ENCODE data around the gene ATG4A. TPM values are rescaled to one million over a fixed set of nuclear protein-coding genes. Genes with fewer than 3 reads are reported as not detected.

ATG4A gene
- total RNA-seq, 1 experiment from 2014 or later: 7.5 TPM

- DNase-seq: no peak
- H3K36me3 ChIP-seq: no peaks in the 10 kb centered on the region
- no peaks in the 10 kb centered on the region for H3K4me1 ChIP-seq
- no peak overlapping the region for H3K4me3 ChIP-seq
- H3K27me3 ChIP-seq: no peaks in the 10 kb centered on the region
- no peak overlapping the region for H3K27ac ChIP-seq
- H3K9me3 ChIP-seq (replicated peaks): no peaks in the 10 kb centered on the region
Measured at GRCh38 chrX:108134724-108135123, 43.1 kb downstream of the ATG4A start.

- Histone ChIP-seq H3K36me3 (no peaks in the 10 kb centered on the region), H3K4me3 (no peak overlapping the region), H3K9me3 (replicated peaks) (no peaks in the 10 kb centered on the region), H3K27me3 (no peaks in the 10 kb centered on the region), H3K27ac (no peak overlapping the region), H3K4me1 (no peaks in the 10 kb centered on the region)
- DNase-seq: peak; percentile 2 to 13
Measured at GRCh38 chrX:108138814-108139702, 47.5 kb downstream of the ATG4A start.

- no peaks in the 10 kb centered on the region for H3K4me1 ChIP-seq
- H3K9me3 ChIP-seq (replicated peaks): no peaks in the 10 kb centered on the region
- DNase-seq: no peak
- no peaks in the 10 kb centered on the region for H3K27me3 ChIP-seq
- H3K27ac ChIP-seq: no peak overlapping the region
- H3K36me3 ChIP-seq: no peaks in the 10 kb centered on the region
- H3K4me3 ChIP-seq: no peak overlapping the region
Measured at GRCh38 chrX:108148524-108148923, 56.9 kb downstream of the ATG4A start.

GRCh38 chrX:108156082-108156481 is 64.5 kb downstream of the ATG4A start:
- no peaks in the 10 kb centered on the region for H3K27me3 ChIP-seq
- no peak for DNase-seq
- H3K27ac ChIP-seq: no peak overlapping the region
- no peak overlapping the region for H3K4me3 ChIP-seq
- no peaks in the 10 kb centered on the region for H3K9me3 ChIP-seq (replicated peaks)
- no peaks in the 10 kb centered on the region for H3K4me1 ChIP-seq
- no peaks in the 10 kb centered on the region for H3K36me3 ChIP-seq

- no peaks in the 10 kb centered on the region for H3K36me3 ChIP-seq
- DNase-seq: no peak
Measured at GRCh38 chrX:108156934-108157466, 65.4 kb downstream of the ATG4A start.

GRCh38 chrX:108157628-108158027 is 66.0 kb downstream of the ATG4A start:
- no peaks in the 10 kb centered on the region for H3K36me3 ChIP-seq
- no peaks in the 10 kb centered on the region for H3K9me3 ChIP-seq (replicated peaks)
- DNase-seq: no peak
- no peaks in the 10 kb centered on the region for H3K27me3 ChIP-seq
- no peak overlapping the region for H3K4me3 ChIP-seq
- H3K4me1 ChIP-seq: no peaks in the 10 kb centered on the region
- no peak overlapping the region for H3K27ac ChIP-seq

More at GRCh38 chrX:108156934-108157466, 65.4 kb downstream of the ATG4A start:
- Histone ChIP-seq H3K9me3 (replicated peaks) (no peaks in the 10 kb centered on the region), H3K27me3 (no peaks in the 10 kb centered on the region), H3K4me3 (no peak overlapping the region), H3K4me1 (no peaks in the 10 kb centered on the region), H3K27ac (no peak overlapping the region)

GRCh38 chrX:108159028-108159670 is 67.6 kb downstream of the ATG4A start:
- no peak overlapping the region for H3K4me3 ChIP-seq
- H3K9me3 ChIP-seq (replicated peaks): no peaks in the 10 kb centered on the region
- no peak overlapping the region for H3K27ac ChIP-seq
- no peaks in the 10 kb centered on the region for H3K36me3 ChIP-seq
- H3K4me1 ChIP-seq: no peaks in the 10 kb centered on the region
- no peaks in the 10 kb centered on the region for H3K27me3 ChIP-seq
- DNase-seq: no peak

- Histone ChIP-seq H3K36me3 (no peaks in the 10 kb centered on the region), H3K4me3 (no peak overlapping the region), H3K27ac (no peak overlapping the region), H3K4me1 (no peaks in the 10 kb centered on the region), H3K27me3 (no peaks in the 10 kb centered on the region), H3K9me3 (replicated peaks) (no peaks in the 10 kb centered on the region)
- DNase-seq: no peak
Measured at GRCh38 chrX:108160309-108160708, 68.7 kb downstream of the ATG4A start.

- H3K4me1 ChIP-seq: no peaks in the 10 kb centered on the region
- DNase-seq: no peak
- no peaks in the 10 kb centered on the region for H3K27me3 ChIP-seq
- no peaks in the 10 kb centered on the region for H3K9me3 ChIP-seq (replicated peaks)
- H3K27ac ChIP-seq: no peak overlapping the region
- H3K36me3 ChIP-seq: no peaks in the 10 kb centered on the region
- H3K4me3 ChIP-seq: no peak overlapping the region
Measured at GRCh38 chrX:108162265-108162664, 70.7 kb downstream of the ATG4A start.

- H3K27me3 ChIP-seq: no peaks in the 10 kb centered on the region
- no peak for DNase-seq
Measured at GRCh38 chrX:108163333-108164082, 71.9 kb downstream of the ATG4A start.

GRCh38 chrX:108165383-108166111 is 74.0 kb downstream of the ATG4A start:
- no peaks in the 10 kb centered on the region for H3K9me3 ChIP-seq (replicated peaks)
- H3K4me1 ChIP-seq: no peaks in the 10 kb centered on the region
- H3K36me3 ChIP-seq: no peaks in the 10 kb centered on the region
- H3K27me3 ChIP-seq: no peaks in the 10 kb centered on the region
- DNase-seq: peak in 1 of 2 experiments; percentile 37
- no peak overlapping the region for H3K27ac ChIP-seq
- no peak overlapping the region for H3K4me3 ChIP-seq

More at GRCh38 chrX:108163333-108164082, 71.9 kb downstream of the ATG4A start:
- H3K36me3 ChIP-seq: no peaks in the 10 kb centered on the region
- no peaks in the 10 kb centered on the region for H3K9me3 ChIP-seq (replicated peaks)
- no peak overlapping the region for H3K27ac ChIP-seq
- no peaks in the 10 kb centered on the region for H3K4me1 ChIP-seq
- no peak overlapping the region for H3K4me3 ChIP-seq

GRCh38 chrX:108167211-108167872 is 75.8 kb downstream of the ATG4A start:
- no peaks in the 10 kb centered on the region for H3K27me3 ChIP-seq
- H3K4me1 ChIP-seq: no peaks in the 10 kb centered on the region
- no peak overlapping the region for H3K27ac ChIP-seq
- H3K9me3 ChIP-seq (replicated peaks): no peaks in the 10 kb centered on the region
- DNase-seq: peak in 1 of 2 experiments; percentile 2
- H3K4me3 ChIP-seq: no peak overlapping the region
- H3K36me3 ChIP-seq: no peaks in the 10 kb centered on the region

- no peaks in the 10 kb centered on the region for H3K36me3 ChIP-seq
- no peak overlapping the region for H3K4me3 ChIP-seq
- no peaks in the 10 kb centered on the region for H3K27me3 ChIP-seq
- H3K9me3 ChIP-seq (replicated peaks): no peaks in the 10 kb centered on the region
- no peak for DNase-seq
- H3K4me1 ChIP-seq: no peaks in the 10 kb centered on the region
- H3K27ac ChIP-seq: no peak overlapping the region
Measured at GRCh38 chrX:108168961-108169740, 77.6 kb downstream of the ATG4A start.
